PC-3 (cell line): ENCODE measurements around the gene KIF6.

Source experiments
- CTCF ChIP-seq: fragments of 300-600 bp; sonication (generic); conservative IDR thresholded peaks from 2 replicates; pipeline ENCODE4 v1.5.1; 2017; ENCODE audit warnings: antibody characterized with exemption, low read depth, mild to moderate bottlenecking, low read length
- EZH2phosphoT487 ChIP-seq: fragments of 300-600 bp; sonication (generic); IDR thresholded peaks from 2 replicates; pipeline ENCODE4 v1.6.1; 2018; ENCODE audit warnings: mild to moderate bottlenecking, antibody characterized with exemption, low read length, borderline replicate concordance

GRCh38 chr6:39654121-39654520, 71.1 kb downstream of the KIF6 start:
- TF ChIP-seq CTCF (no peak), EZH2phosphoT487 (no peak)
